IPS DF 4.7 (cell line): ENCODE results near the gene ANKRD33B.
"Not testable (repeated sequence)": the region's sequence is repeated elsewhere in the genome, so short reads cannot be mapped to it uniquely, and the experiment has no call there.

ENCODE experiments used
- DNase-seq: peaks from one replicate; pipeline ENCODE4 v3.0.0-alpha.2; 2013; ENCODE audit warnings: low spot score; ENCODE audit errors: extremely low read depth

ANKRD33B gene

DNA sequence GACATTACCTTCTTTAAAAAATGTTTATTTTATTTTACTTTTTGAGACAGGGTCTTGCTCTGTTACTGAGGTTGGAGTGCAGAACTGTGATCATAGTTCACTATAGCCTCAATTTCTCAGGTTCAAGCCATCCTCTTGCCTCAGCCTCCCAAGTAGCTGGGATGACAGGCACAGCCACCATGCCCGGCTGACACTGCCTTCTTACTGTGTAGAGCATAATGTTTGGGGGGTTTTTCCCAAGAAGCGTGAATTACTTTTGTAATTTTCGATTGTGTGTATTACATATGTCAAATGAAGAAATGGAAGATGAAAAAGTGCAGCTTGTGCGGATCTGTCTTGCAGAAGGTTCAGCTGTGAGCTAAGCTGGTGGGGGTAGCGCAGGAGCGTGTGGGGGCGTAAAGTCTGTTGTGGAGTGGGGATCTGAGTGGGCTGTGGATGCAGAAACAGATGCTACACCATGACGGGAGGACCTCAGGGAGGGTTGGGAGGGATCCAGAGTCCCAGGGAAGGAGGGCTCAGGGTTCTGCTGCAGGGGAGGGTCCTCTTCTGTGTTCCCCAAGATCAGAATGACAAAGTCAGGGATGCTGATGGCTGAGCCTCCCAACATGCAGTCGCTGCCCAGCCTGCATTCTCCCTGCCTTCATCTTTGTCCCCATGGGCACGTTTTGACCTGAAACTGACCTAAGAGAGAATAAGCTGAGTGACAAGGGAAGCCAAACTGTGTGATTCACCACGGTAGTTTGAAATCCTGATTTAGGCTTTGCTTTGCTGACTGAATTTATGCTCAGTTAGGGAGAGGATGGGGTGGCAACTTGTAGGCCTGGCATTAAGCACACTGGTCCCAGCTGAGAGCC, 6.8 kb upstream of the ANKRD33B start:
- DNase-seq: no peak

DNA sequence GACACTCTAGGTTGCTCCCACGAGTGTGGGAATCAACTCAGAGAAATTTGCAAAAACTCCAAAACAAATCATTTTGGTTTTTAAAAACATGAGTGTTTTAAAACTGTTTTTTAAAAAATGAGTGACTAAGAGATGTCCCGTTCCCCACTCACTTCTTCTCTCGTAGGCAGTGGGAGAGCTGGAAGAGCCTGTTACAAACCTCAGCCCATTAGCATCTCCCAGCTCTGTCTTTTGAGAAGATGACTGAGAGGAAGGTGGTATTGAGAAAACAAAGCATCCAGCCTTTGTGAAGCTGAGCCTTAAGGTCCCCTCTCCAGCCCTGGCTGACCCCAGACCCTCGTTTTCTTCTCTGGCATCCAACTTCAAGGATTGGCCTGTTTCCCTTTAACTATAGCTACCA, 4.7 kb upstream of the ANKRD33B start:
- DNase-seq: no peak

DNA sequence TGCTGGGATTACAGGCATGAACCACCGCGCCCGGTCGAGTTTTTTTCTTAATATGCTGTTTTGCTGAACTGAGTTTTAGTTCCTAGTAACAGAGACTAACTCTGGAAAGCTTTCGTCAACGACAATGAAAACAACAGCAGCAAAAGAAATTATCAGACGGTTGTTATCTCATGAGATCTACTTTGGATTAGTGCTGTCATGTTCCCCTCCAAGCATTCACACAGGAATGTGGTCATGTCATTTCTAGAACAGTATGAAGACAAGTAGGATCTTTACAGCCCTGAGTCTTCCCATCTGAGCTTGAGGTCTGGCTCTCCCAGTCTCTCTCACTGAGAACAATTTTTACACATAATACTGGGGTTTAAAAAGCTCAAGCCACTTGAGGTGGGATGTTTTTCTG, 4.0 kb upstream of the ANKRD33B start:
- no peak for DNase-seq

DNA sequence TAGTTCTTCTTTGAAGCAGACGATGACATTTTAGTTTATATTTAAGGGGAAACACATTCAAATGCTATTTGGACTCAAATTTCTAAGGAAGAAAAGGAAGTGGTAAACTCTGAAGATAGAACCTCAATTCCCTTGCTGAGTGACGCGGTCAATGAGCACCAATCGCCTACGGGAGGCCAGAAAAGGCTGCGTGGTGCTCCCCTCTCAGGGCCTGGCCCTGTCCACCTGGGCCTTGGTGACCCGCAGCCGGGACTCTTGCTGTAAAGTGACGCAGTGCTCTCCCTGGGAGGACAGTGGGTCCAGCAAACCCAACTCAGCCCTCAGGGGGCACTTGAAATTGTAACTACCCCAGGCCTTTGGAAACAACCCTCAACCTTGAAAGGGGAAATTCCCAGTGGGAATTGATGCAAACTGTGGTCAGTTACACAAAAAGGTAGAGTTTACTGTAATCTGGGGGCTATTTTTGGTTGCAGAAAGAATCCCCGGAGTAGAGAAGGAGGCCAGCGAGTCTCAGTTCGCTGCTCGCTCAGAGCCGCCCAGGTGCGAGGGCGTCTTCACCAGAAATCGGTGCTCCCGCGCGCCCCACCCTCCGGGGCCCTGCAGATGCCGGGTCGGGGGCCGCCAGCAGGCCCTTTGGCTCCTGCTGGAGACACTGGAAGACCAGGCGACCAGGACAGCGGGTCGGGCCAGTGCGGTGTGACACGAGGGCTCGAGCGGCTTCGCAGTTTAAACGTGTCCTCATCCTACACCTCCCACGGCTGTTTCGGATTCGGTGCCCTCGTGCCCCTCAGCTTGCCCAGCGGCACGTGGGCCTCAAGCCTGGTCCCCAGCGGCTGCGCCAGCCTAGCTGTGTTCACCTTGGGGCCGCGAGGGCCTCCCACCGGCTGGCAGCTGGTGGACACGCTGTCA, 1.4 kb upstream of the ANKRD33B start:
- no peak for DNase-seq

DNA sequence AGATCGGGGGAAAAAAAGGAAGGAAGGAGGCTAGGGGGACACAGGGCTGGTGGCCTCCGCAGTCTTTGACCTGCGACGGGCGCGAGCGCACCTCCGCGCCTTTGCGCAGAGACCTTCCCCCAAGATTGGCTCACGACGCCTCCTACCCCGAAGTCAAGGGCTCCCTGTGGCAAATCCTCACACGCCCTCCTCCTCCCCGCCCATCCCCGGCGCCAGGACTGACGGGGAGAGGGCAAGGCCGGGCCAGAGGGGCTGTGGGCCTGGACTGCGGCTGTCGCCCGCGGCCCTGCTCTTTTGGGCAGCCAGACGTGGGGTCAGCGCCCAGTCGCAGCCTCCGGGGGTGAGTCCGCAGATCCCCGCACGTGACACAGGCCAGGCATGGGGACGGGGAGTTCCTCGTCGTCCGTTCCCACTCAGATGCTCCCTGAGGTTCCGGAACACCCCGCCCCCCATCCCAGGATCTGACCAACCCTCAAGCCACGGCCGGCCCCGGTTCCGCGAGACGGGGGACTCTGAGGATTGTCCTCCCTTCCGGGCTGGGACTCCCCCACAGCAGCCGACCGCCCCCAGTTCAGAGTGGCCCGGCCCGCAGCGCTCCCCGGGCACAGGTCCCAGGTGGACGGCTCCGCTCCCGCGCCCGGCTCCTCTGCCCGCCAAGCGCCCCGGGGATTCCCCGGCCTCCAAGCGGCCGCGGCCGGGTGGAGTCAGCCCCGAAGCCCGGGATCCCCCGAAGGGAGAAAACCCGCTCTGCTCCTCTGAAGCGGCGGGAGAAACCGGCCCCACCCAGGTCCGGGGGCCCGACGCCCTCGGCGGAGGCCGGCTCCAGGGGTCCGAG, 543 bp upstream of the ANKRD33B start:
- DNase-seq: no peak

DNA sequence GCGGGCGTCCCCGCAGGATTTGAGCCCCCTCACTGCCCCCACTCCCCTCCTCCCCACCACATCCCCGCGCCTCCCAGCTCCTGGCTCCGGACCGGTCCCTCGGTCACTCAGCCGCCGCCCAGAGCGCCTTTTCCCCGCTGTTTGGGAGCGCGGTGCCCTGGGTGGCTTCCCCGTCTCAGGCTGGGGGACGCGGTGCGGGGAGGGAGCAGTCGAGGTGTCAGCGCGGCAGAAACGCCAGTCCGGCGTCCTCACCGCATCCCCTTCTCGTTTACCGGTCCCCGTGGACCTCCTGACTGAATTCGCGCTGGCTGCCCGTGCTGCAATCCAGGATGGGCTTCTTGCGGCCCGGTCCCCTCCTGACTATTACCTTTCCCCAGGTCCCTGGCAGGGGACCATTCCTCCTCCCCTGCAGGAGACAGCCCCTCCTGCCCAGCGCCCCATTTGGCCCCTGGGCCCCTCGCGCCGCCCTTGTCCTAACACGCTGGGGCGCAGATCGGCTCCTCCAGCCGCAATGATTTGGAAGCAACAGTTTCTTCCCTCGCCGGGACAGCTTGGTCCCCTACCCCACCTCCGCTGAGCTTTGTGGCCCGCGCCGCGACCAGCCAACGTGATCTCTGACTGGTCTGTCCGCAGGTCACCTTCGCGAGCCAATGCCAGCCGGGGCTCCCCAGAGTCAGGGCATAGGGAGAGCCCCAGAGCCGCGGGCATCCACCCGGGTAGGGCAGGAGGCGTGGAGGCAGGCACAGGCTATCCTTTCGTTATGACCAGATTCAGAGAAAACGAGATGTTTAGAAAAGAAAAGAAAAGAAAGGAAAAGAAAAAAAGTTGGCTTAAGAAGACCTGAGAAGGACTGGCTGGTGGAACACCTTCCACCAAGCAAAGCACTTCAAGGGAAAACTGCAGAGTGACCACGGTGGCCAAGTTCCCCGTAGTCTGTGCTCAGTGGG, 1.2 kb downstream of the ANKRD33B start:
- no peak for DNase-seq

DNA sequence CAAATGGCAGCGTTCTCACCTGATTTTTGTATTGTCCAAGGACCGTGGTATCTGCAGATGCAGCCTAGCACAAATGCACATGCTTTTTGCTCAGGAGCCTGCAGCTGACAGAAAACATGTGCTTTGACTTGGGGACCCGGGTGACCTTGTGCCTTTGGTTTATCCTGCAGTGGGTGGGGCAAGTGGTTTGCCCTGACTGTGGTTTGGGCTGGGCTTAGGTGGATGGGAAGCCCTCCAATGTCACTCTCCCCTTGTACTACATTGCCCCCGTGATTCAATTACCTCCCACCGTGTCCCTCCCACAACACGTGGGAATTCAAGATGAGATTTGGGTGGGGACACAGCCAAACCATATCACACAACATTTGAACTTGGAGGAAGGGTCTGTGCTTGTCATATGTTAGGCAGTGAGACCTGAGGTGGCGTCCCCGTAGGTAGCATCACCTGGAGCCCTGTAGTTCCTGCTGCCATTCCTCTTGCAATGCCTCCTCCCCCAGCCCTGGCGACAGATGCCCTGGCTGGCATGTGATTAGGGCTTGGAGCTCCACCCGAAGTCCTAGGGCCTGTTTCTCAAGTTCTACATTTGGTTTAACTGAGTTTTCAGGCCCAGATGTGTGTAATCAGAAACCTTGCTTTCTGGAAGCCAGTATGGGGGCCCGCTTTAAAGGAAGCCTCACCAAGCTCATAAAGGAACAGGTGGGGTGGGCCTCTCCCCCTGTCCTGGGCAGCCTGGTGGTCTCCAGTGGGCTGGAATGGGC, 2.1 kb downstream of the ANKRD33B start:
- no peak for DNase-seq

DNA sequence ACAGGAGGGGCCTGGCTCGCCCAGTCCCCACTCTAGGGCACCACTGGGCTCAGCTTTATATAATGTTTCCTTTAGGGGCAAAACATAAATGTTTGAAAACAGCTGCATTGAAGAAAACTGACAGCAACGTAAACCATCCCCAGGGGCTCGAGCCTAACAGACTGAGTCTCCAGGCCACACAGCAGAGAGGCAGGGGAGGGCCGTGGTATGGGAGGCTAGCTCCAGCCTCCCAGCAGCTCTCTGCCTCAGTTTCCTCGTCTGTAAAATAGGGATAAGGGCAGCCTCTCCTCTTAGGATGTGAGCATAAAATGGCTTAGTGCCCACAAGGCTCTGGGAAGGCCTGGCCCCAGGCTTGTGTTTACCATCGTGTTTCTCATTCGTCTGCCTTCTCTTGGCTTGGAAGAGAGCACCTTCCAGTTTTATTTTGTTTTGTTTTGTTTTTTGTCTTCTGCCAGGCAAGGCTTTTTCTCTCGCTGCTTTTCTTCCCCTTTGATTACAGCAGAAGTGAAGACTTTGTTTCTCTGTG, 2.7 kb downstream of the ANKRD33B start:
- DNase-seq: no peak

DNA sequence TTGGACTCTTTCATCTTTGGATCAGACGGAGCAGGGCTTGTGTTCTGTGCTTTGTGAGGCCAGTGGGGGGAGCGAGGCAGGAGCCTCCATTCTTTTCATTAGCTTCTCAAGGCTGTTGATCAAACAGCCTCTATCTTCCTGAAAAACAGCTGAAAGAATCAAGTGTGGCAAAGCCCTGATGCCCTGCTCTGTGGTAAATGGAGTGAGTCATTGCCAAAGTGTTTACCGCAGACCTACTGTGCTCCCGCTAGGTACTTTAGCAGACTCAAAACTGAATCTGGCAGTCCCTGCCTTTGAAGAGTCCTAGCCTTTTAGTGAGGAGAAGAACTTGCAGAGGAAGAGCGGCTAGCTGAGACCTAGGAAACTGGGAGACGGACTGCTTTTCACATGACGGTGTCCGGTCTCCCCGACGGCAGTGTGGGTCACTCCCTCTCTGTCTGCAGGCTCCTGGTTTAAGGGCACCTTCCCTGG, 3.3 kb downstream of the ANKRD33B start:
- DNase-seq: no peak

DNA sequence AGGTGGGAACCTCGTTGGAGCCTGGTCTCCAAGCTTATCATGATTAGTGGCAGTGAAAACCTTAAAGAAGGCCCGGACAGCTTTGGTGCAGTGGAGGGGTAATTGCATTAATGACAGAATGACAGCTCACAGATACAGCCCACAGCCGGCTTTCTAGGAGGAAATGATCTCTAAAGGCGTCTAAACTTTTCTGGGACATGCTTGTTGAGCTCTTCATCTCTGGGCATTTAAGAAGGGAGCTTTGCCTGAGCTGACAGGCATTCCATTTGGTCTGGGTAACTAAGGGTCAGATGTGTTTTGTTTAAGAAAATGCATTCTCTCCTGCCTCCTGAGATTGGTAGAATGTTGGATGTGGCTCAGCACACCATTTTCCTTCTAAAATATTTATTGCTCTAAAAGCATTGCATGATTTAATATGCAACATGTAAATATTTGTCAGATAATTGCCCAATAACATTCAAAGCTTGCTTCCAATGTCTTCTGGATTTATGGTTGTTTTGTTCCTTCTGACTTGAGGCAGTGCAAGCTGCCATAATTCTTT, 4.0 kb downstream of the ANKRD33B start:
- DNase-seq: no peak

DNA sequence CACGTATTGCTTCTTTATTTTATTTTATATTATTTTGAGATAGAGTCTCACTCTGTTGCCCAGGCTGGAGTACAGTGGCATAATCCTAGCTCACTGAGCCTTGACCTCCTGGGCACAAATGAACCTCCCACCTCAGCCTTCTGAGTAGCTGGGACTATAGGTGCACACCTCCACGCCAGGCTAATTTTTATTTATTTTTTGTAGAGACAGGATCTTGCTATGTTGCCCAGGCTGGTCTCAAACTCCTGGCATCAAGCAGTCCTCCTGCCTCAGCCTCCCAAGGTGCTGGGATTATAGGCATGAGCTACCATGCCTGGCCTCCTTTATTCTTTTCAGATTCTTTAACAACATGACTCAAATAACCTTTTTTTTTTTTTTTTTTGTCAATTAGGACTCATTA, 6.7 kb downstream of the ANKRD33B start:
- DNase-seq: not testable (repeated sequence)

DNA sequence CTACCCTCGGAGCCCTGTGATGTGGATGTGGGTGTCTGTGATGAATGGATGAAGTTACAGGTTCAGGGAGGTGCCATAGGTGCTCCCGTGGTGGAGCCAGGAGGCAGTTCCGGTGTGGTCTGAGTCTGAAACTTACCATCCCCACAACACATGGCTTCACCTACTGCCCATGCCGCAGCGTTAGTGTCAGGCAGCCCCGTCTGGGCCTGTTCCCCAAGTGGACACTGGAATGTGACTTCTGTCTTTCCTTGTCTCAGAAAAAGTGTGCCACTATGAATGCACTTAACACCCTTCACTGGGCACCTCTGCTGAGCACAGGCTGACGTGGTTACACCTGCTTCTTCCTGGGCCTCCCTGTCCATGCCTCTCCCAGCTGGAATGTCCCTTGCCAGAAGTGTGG, 8.6 kb downstream of the ANKRD33B start:
- DNase-seq: no peak

DNA sequence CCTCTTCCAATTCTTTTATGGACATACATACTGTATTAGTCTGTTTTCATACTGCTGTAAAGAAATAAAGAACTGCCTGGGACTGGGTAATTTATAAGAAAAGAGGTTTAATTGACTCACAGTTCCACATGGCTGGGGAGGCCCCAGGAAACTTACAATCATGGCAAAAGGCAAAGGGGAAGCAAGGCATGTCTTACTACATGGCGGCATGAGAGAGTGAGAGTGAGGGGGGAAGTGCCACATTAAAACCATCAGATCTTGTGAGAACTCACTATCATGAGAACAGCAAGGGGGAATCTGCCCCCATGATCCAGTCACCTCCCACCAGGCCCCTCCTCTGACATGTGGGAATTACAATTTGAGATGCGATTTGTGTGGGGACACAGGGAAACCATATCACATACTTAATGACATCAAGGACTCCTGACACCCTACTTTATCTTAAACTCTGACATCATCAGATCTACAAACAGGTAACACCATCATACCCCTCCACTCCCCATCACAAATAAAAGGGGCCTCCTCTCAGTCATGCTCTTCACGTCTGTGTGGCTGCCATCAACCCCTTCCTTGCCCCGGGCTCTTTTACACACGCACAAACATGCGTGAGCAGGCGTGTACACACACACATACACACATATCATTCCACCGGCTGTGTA, 9.7 kb downstream of the ANKRD33B start:
- DNase-seq: no peak

DNA sequence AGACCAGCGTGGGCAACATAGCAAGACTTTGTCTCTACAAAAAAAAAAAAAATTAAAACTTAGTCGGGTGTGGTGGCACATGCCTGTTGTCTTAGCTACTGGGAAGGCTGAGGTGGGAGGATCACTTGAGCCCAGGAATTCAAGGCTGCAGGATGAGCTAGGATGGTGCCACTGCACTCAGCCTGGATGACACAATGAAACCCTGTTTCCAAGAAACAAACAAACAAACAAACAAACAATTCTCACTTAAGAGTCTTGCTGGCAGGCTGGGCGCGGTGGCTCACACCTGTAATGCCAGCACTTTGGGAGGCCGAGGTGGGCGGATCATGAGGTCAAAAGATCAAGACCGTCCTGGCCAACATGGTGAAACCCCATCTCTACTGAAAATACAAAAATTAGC, 11.0 kb downstream of the ANKRD33B start:
- not testable (repeated sequence) for DNase-seq

DNA sequence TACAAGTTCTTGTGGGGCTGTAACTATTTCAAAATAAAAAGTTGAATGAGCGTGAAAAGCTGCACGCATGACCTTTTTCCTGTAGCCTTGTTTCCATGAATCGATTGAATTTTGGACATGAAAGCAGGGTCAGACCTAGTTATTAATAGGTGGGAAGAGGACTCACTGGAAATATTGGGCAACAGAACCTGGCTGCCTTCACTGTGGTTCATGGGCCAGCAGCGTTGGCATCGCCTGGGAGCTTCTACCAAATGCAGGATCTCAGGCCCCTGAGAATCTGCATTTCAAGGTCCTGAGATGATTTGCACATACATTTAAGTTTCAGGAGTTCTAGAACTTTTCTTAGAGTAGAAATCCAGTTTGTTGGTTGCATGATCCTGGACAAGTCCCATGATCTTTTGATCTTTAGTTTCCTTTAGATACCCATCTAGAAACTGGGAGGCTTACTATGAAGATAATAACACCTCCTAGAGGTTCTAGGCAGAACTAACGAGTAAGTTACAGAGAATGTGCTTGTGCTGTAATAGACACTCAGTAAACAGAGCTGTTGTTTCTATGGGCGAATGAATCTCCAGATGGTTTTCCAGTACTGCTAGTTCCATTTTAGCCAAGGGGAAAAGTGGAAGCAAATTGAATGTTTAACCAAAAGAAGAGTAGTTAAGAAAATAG, 12.4 kb downstream of the ANKRD33B start:
- no peak for DNase-seq

DNA sequence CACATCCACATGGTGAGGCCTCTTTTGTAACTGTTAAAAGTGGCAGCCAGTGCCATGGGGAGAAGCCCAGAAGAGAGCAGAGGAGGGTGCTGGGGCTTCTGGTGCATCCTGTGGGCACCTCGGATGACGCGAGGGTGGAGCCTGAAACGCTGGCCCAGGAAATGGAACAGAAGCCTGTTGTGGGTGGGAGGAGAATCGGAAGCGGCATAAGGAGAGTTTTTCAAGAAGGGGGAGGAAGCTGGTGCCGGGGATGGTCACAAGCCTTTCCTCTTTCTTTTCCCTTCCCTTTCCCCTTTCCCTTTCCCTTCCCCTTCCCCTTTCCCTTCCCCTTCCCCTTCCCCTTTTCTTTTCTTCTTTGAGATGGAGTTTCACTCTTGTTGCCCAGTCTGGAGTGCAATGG, 12.9 kb downstream of the ANKRD33B start:
- no peak for DNase-seq

DNA sequence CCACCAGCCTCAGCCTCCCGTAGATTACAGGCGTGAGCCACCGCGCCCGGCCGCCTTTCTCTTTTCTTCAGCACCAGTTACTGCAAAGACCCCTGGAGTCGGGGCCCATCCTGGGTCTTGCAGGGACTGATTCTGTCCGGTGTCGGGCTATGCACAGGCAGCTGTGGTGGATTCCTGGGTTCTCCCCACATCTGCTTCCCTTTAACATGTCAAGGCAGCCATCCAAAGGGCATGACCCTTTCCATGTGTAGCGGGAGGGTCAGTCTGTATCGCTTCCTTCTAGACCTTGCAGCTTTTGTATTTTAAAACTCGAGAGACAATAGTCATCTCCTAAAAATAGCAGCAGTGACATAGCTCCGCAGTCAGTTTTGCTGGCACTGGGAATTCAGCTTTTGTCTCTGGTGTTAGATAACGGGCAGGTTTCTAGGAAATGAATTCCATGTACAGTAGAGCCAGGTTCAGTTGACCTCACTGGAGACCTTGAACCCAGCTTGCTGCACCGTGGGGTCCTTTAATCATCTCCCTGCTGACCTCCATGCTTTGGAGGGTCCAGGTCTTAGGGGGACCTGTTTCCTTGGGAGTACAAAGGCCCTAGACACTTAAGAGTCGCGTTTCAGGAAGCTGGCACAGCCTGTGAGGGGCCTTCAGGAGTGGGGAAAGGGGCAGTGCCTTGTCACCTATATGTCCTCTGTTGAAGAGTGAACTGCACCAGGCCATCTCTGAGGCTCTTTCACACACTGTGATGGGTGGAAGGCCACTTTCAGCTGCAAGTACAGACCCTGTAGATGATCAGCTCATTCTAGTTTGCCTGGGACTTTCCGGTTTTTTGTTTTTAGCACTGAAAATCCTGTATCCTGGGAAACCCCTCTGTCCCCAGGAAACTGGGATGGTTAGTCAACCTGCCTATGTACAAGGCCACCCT, 13.8 kb downstream of the ANKRD33B start:
- no peak for DNase-seq
